ENCODE results near the gene OGFOD2. TPM values are rescaled to one million over a fixed set of nuclear protein-coding genes. Genes with fewer than 3 reads are reported as not detected.

The OGFOD2 gene
- total RNA-seq, 5 donors from 2014 or later (not counting 1 experiment from before 2014, with no cell fraction given) = 17.4 to 45.3 (median 43.7) TPM

- no peak for DNase-seq
- Histone ChIP-seq H3K36me3 (ENCODE audit: control insufficient read depth in 2 of 2, extremely low read depth in 1 of 2, insufficient read depth in 1 of 2, low read length in 1 of 2) (no peaks in the 10 kb centered on the region), H3K4me3 (ENCODE audit: control insufficient read depth in 1 of 2, extremely low read depth in 1 of 2, low read length in 1 of 2) (no peak overlapping the region), H3K9me3 (no peaks in the 10 kb centered on the region), H3K4me1 (ENCODE audit: control insufficient read depth in 1 of 2, extremely low read depth in 1 of 2, insufficient read depth in 2 of 2, low read length in 2 of 2) (peaks cover 0 to 22% of the 10 kb centered on the region in 2 experiments), H3K27ac (ENCODE audit: low read length) (no peak overlapping the region), H3K27me3 (replicated peaks in 1 of 2; ENCODE audit: control insufficient read depth in 2 of 2, extremely low read depth in 1 of 2, insufficient read depth in 2 of 2, low read length in 1 of 2) (no peaks in the 10 kb centered on the region)
- WGBS (ENCODE audit: insufficient coverage) = 88% methylated on average over 8 of the region's 8 CpGs
- Mint-ChIP-seq H3K9me3 (no peaks in the 10 kb centered on the region), H3K27ac (no peak overlapping the region), H3K4me1 (peaks cover 11 to 25% (median 20%) of the 10 kb centered on the region in 3 donors), H3K4me3 (no peak overlapping the region), H3K36me3 (peaks cover 4% of the 10 kb centered on the region), H3K27me3 (no peaks in the 10 kb centered on the region)
- no peak for ATAC-seq (replicated peaks in 1 of 4)
- ChIA-PET POLR2A (interaction anchor here in 1 of 2 donors (0.6 kb wide), 1 partner anchor 246 kb away, joined by 3 read pairs; no protein-coding TSS in a partner anchor), CTCF (interaction anchor here (0.6 to 2.1 kb wide), 4 partner anchors 61 to 433 kb away, joined by 3 to 8 read pairs (median 4); no protein-coding TSS in a partner anchor)
Measured at GRCh38 chr12:122949405-122949804, 25.6 kb upstream of the OGFOD2 start.

DNA sequence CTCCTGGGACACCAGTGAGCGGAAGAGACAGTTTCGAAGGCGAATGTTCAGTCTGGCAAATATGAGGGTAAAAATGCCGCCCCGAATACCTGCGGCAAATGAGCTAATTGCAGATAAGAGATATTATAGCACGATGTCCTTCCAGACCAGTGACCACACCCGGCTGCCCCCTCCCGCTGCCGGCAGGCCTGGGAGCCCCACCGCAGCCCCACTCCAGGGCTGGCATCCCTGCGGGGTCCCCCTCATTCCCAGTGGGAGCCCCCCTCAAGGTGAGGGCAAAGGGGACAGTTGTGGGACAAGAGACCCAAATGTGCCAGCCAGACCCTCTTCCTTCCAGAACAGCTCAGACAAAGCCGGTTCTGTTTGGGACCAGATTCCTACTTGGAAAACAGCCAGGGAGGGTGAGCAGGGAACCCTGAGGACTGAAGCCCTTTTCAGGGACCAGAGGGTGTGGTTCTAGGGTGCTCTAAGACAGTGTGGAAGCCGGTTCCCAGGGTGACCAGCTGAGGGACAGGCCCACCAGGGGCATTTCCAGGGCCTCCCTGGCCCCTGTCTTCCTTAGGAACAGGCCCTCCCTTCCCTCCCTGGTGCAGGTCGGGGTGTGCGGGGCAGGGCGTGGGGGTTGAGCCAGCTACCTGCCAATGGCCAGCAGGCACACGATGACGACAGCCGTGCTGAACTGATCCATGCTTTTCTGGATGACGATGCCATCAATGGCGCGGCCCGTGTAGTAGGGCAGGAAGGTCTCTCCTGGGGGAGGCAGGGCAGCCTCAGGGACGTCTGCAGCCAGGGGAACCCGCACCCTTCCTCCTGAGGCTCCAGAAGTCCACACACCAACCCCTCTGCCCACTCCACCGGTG lies 25.0 kb upstream of the OGFOD2 start:
- no peak overlapping the region for H3K4me3 Mint-ChIP-seq
- no peak overlapping the region for H3K4me3 ChIP-seq (ENCODE audit: control insufficient read depth in 1 of 2, extremely low read depth in 1 of 2, low read length in 1 of 2)
- no peak for ATAC-seq (replicated peaks in 1 of 4)
- H3K36me3 Mint-ChIP-seq = peaks cover 4% of the 10 kb centered on the region
- H3K9me3 Mint-ChIP-seq = no peaks in the 10 kb centered on the region
- ChIA-PET CTCF (interaction anchor here (0.6 to 2.1 kb wide), 7 partner anchors 61 to 434 kb away, joined by 3 to 8 read pairs (median 3); no protein-coding TSS in a partner anchor), POLR2A (interaction anchor here in 1 of 2 donors (0.6 kb wide), 1 partner anchor 45 kb away, joined by 3 read pairs; no protein-coding TSS in a partner anchor)
- H3K9me3 ChIP-seq = no peaks in the 10 kb centered on the region
- no peak overlapping the region for H3K27ac ChIP-seq (ENCODE audit: low read length)
- peaks cover 11 to 25% (median 20%) of the 10 kb centered on the region in 3 donors for H3K4me1 Mint-ChIP-seq
- H3K36me3 ChIP-seq (ENCODE audit: control insufficient read depth in 2 of 2, extremely low read depth in 1 of 2, insufficient read depth in 1 of 2, low read length in 1 of 2) = no peaks in the 10 kb centered on the region
- peaks cover 0 to 22% of the 10 kb centered on the region in 2 experiments for H3K4me1 ChIP-seq (ENCODE audit: control insufficient read depth in 1 of 2, extremely low read depth in 1 of 2, insufficient read depth in 2 of 2, low read length in 2 of 2)
- H3K27me3 ChIP-seq (replicated peaks in 1 of 2; ENCODE audit: control insufficient read depth in 2 of 2, extremely low read depth in 1 of 2, insufficient read depth in 2 of 2, low read length in 1 of 2) = no peaks in the 10 kb centered on the region
- no peak overlapping the region for H3K27ac Mint-ChIP-seq
- no peak for DNase-seq
- WGBS (ENCODE audit: insufficient coverage) = 91% methylated on average over 20 of the region's 27 CpGs
- no peaks in the 10 kb centered on the region for H3K27me3 Mint-ChIP-seq

DNA sequence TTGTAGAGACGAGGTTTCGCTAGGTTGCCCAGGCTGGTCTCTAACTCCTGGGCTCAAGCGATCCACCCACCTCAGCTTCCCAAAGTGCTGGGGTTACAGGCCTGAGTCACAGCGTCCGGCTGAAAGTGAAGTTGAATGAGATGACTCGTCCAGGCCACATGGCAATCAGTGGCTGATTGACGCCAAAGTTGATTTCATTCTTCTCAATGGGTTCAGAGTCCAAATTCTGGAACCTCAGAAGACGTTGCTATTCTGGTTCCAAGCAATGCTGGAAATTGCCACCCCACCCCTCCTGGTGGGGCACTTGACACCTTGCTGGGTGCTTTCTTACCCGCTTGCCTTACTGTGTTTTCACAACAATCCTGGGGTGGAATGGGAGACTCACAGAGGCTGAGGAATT lies 23.6 kb upstream of the OGFOD2 start:
- peaks cover 4% of the 10 kb centered on the region for H3K36me3 Mint-ChIP-seq
- Histone ChIP-seq H3K4me3 (ENCODE audit: control insufficient read depth in 1 of 2, extremely low read depth in 1 of 2, low read length in 1 of 2) (no peak overlapping the region), H3K9me3 (no peaks in the 10 kb centered on the region), H3K27me3 (replicated peaks in 1 of 2; ENCODE audit: control insufficient read depth in 2 of 2, extremely low read depth in 1 of 2, insufficient read depth in 2 of 2, low read length in 1 of 2) (no peaks in the 10 kb centered on the region), H3K36me3 (ENCODE audit: control insufficient read depth in 2 of 2, extremely low read depth in 1 of 2, insufficient read depth in 1 of 2, low read length in 1 of 2) (no peaks in the 10 kb centered on the region), H3K27ac (ENCODE audit: low read length) (no peak overlapping the region), H3K4me1 (ENCODE audit: control insufficient read depth in 1 of 2, extremely low read depth in 1 of 2, insufficient read depth in 2 of 2, low read length in 2 of 2) (peaks cover 0 to 22% of the 10 kb centered on the region in 2 experiments)
- ChIA-PET CTCF (interaction anchor here (0.6 to 1.8 kb wide), 3 partner anchors 72 to 287 kb away, joined by 3 to 4 read pairs (median 3); no protein-coding TSS in a partner anchor), POLR2A (interaction anchor here (0.6 kb wide), 2 partner anchors 66 to 1884 kb away, joined by 4 read pairs; no protein-coding TSS in a partner anchor)
- H3K27me3 Mint-ChIP-seq = no peaks in the 10 kb centered on the region
- WGBS (ENCODE audit: insufficient coverage) = 89% methylated on average over 7 of the region's 9 CpGs
- ATAC-seq (replicated peaks in 1 of 4) = no peak
- no peak overlapping the region for H3K4me3 Mint-ChIP-seq
- no peak overlapping the region for H3K27ac Mint-ChIP-seq
- no peak for DNase-seq
- no peaks in the 10 kb centered on the region for H3K9me3 Mint-ChIP-seq
- H3K4me1 Mint-ChIP-seq = peaks cover 11 to 20% (median 19%) of the 10 kb centered on the region in 3 donors

DNA sequence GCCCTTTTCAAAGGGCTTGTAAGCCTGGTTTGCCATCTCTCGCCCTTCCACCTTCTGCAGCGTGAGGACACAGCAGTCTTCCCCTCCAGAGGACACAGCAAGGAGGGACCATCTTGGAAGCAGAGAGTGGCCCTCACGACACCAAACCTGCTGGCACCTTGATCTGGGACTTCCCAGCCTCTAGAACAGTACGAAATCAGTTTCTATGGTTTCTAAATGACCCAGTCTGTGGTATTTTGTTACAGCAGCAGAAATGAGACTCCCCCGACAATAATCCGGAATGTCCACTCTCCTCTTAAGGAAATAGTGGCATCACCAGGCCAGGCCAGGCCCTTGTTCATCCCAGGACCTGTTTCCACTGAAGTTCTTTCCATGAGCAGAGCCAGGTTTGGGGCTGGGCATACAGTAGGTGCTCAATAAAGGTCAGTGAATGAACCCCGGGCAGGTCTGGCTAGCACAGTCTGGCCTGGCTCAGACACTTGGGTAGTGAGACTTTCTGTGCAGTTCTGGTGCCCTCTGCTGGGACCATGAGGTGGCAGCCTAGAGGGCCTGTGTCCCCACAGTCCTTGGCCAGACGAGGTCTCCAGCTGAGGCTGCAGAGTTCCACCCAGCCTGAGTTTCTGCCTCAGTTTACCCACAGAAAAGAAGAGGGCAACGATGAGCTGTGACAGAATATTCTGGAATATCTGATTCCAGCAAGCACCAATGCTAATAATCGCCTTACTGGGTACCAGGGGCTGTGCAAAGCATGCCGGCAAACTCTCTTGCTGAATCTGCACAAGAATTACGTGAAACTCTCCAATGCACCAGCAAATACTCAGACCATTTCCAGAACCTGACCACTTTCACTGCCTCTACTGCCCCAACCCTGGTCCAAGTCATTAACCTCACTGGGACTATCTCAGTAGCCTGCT lies 22.8 kb upstream of the OGFOD2 start:
- ChIA-PET POLR2A (no interaction called here), CTCF (interaction anchor here (0.6 to 3.6 kb wide), 10 partner anchors 22 to 286 kb away, joined by 3 to 13 read pairs (median 3); no protein-coding TSS in a partner anchor)
- DNase-seq (peak; percentile 42 to 86 (median 66)), ATAC-seq (replicated peaks in 1 of 4) (peak; percentile 93 to 99 (median 98))
- Mint-ChIP-seq H3K27me3 (no peaks in the 10 kb centered on the region), H3K36me3 (peaks cover 4% of the 10 kb centered on the region), H3K27ac (no peak overlapping the region), H3K9me3 (no peaks in the 10 kb centered on the region), H3K4me3 (no peak overlapping the region), H3K4me1 (peaks cover 5 to 12% (median 11%) of the 10 kb centered on the region in 3 donors)
- Histone ChIP-seq H3K9me3 (no peaks in the 10 kb centered on the region), H3K4me1 (ENCODE audit: control insufficient read depth in 1 of 2, extremely low read depth in 1 of 2, insufficient read depth in 2 of 2, low read length in 2 of 2) (peaks cover 0 to 14% of the 10 kb centered on the region in 2 experiments), H3K27me3 (replicated peaks in 1 of 2; ENCODE audit: control insufficient read depth in 2 of 2, extremely low read depth in 1 of 2, insufficient read depth in 2 of 2, low read length in 1 of 2) (no peaks in the 10 kb centered on the region), H3K4me3 (ENCODE audit: control insufficient read depth in 1 of 2, extremely low read depth in 1 of 2, low read length in 1 of 2) (no peak overlapping the region), H3K27ac (ENCODE audit: low read length) (no peak overlapping the region), H3K36me3 (ENCODE audit: control insufficient read depth in 2 of 2, extremely low read depth in 1 of 2, insufficient read depth in 1 of 2, low read length in 1 of 2) (no peaks in the 10 kb centered on the region)
- WGBS (ENCODE audit: insufficient coverage) = 77% methylated on average over 10 of the region's 12 CpGs

DNA sequence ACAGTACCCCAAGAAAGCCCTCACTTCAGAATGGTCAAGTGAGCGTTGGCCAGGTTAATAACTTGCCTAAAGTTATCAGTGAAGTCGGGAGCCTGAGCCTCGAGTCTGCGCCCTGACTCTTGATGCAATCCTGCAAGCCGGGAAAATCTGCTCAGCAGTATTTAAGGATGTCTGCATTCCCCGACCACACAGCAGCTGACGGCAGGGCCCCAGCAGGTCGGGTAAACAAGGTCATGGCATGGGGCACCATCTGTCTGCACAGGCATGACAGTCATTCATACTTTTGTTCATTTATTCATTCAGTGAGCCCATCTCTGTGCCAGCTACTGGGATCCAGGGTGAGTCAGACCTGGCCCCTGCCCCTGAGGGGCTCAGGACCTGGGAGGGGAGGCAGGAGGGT lies 19.9 kb upstream of the OGFOD2 start:
- DNase-seq = no peak
- ChIA-PET CTCF (interaction anchor here in 1 of 2 donors (0.6 to 3.6 kb wide), 3 partner anchors 67 to 1548 kb away, joined by 3 to 13 read pairs (median 4); no protein-coding TSS in a partner anchor), POLR2A (interaction anchor here in 1 of 2 donors (0.6 kb wide), 1 partner anchor 24 kb away, joined by 6 read pairs; no protein-coding TSS in a partner anchor)
- ATAC-seq (replicated peaks in 1 of 4) = no peak
- 84% methylated on average over 8 of the region's 8 CpGs for WGBS (ENCODE audit: insufficient coverage)
- no peak overlapping the region for H3K4me3 Mint-ChIP-seq
- H3K27ac ChIP-seq (ENCODE audit: low read length) = no peak overlapping the region
- H3K4me1 ChIP-seq (ENCODE audit: control insufficient read depth in 1 of 2, extremely low read depth in 1 of 2, insufficient read depth in 2 of 2, low read length in 2 of 2) = peaks cover 0 to 6% of the 10 kb centered on the region in 2 experiments
- no peaks in the 10 kb centered on the region for H3K27me3 ChIP-seq (replicated peaks in 1 of 2; ENCODE audit: control insufficient read depth in 2 of 2, extremely low read depth in 1 of 2, insufficient read depth in 2 of 2, low read length in 1 of 2)
- H3K9me3 Mint-ChIP-seq = no peaks in the 10 kb centered on the region
- peaks cover 4 to 6% (median 5%) of the 10 kb centered on the region in 3 donors for H3K4me1 Mint-ChIP-seq
- H3K36me3 ChIP-seq (ENCODE audit: control insufficient read depth in 2 of 2, extremely low read depth in 1 of 2, insufficient read depth in 1 of 2, low read length in 1 of 2) = peaks cover 0 to 2% of the 10 kb centered on the region in 2 donors
- H3K36me3 Mint-ChIP-seq = peaks cover 4% of the 10 kb centered on the region
- no peaks in the 10 kb centered on the region for H3K9me3 ChIP-seq
- no peaks in the 10 kb centered on the region for H3K27me3 Mint-ChIP-seq
- no peak overlapping the region for H3K27ac Mint-ChIP-seq
- H3K4me3 ChIP-seq (ENCODE audit: control insufficient read depth in 1 of 2, extremely low read depth in 1 of 2, low read length in 1 of 2) = no peak overlapping the region
